Liver (tissue), 3 donors: ENCODE results near the gene PCDH9.

Source experiments
- CTCF ChIP-seq: fragments of 150-350 bp; IDR thresholded peaks from 2 replicates; pipeline ENCODE4 v1.5.1; 2017; ENCODE audit warnings: improper control_type of control experiment, low read depth, low read length; ENCODE audit not compliant: missing input control
- FOXA1 ChIP-seq: IDR thresholded peaks from 2 replicates; pipeline ENCODE4 v1.6.1; 2016; ENCODE audit warnings: antibody characterized with exemption
- RAD21 ChIP-seq, 2 donors: IDR thresholded peaks; 2 replicates each; pipeline ENCODE4 v1.6.1; 2016; ENCODE audit warnings: antibody characterized with exemption in 2 of 2, mild to moderate bottlenecking in 2 of 2
- SP1 ChIP-seq: IDR thresholded peaks from 2 replicates; pipeline ENCODE4 v1.6.1; 2018; ENCODE audit warnings: antibody characterized with exemption, mild to moderate bottlenecking
- donor health status: healthy.
- donor health status: healthy.

GRCh38 chr13:66940113-66940512 lies 290.0 kb downstream of the PCDH9 start:
- no peak for TF ChIP-seq SP1
- no peak for TF ChIP-seq CTCF
- TF ChIP-seq RAD21 (IDR thresholded peaks at IDR 0.05): no peak
- no peak for TF ChIP-seq FOXA1
